NCI-H2227 treated with DMSO at 0.1 percent for 48 hours (cell line): ENCODE measurements around the gene RIN3.
"Not testable (repeated sequence)": the region's sequence is repeated elsewhere in the genome, so short reads cannot be mapped to it uniquely, and the experiment has no call there.

ENCODE experiments used
- DNase-seq: peaks from one replicate; lab custom pipeline; 2025; lab: John Stamatoyannopoulos, UW

Gene RIN3

DNA sequence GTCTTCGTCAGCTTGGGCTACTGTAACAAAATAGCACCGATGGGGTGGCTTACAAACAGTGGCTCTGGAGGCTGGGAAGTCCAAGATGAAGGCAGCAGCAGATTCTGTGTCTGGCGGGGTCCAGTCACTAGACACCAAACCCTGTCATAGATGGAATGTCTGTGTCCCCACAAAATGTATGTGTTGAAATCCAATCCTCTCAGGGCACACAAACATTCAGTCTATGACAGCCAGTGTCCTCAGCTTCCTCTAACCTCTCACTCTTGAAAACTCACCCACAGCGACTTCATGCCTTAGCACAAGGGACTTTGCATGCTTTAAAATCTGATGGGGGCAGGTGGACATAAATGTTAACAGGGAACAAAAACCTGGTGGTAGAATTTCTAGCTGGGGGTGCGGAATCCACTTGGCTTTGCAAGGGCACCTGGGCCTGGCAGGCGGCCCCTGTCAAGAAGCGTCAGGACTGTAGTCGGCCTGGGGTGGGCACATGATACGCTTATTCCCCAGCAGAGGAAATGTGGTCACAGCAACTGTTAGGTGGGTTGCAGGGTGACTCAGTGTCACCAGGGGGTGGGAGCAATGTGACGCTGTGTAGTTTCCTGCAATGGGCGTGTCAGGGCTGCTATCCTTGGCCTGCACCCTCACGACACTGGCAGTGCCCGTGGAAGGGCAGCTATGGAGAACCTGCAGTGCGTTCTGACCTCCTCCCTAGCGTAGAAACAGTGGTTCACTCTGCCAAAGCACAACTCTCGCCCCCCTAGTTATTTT lies 17.7 kb downstream of the RIN3 start:
- DNase-seq: no peak

- DNase-seq: no peak
Observed at GRCh38 chr14:92532490-92533163, 19.0 kb downstream of the RIN3 start.

DNA sequence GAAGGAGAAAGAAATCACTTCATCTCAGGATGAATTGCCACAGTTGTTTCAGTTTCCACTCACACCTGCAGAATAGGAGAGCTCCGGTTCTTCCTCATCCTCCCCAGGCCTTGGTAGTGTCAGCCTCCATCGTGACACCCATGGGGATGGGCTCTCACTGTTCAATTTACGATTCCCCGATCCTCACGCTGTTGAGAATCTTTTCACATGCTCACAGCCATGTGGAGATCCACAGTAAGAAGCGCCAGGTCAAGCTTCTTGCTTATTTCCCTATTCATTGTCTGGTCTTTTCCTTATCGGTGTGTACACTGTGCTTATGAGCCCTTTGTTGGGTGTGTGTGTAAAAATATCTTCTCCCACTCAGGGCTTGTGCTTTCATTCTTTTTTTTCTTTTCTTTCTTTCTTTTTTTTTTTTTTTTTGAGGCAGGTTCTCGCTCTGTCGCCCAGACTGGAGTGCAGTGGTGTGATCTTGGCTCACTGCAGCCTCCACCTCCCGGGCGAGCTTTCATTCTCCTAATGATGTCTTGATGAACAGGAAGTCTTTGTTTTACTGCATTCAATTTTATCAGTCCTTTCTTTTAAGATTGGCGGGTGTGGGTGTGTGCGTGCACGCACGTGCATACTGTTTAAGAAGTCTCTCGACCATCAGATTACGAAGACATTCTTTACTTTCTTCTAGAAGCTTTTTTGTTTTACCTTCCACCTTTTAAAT lies 21.5 kb downstream of the RIN3 start:
- DNase-seq: no peak

GRCh38 chr14:92536231-92536630 lies 22.6 kb downstream of the RIN3 start:
- DNase-seq: not testable (repeated sequence)

GRCh38 chr14:92538412-92538985 lies 24.9 kb downstream of the RIN3 start:
- no peak for DNase-seq

GRCh38 chr14:92539419-92539818 lies 25.8 kb downstream of the RIN3 start:
- DNase-seq: no peak

- DNase-seq: no peak
Observed at GRCh38 chr14:92539875-92540274, 26.3 kb downstream of the RIN3 start.

GRCh38 chr14:92540472-92541048 lies 27.0 kb downstream of the RIN3 start:
- DNase-seq: no peak

- DNase-seq: no peak
Observed at GRCh38 chr14:92542766-92543554, 29.4 kb downstream of the RIN3 start.

DNA sequence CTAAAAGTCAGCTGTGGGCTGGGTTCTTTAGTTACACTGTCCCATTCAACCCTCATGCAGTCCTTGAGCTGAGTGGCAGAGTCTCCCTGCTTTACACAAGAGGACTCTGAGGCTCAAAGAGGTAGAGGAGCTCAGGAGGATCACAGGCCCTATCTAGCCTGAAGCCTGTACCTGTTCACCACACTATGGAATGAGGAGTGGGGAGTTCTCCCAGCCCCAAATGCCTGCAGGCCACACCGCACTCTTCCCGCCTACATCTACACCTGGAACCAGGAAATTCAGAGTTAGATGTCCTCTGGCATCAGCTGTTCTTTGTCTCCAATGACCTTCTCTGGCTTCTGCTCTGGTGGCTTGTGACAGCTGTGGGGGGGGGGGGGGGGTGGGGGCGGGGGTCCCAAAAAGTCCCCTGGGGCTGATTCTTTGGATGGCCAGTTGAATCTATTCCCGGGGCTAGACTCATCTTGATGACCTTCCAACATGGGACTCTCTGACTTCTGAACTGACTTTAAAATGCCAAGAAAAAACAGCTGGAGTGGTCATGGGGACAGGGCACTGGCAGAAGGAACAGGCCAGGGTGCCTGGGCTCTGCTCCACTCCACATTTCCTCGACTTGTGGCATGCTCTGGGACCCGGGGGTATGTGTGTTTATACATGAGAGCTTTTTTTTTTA lies 30.6 kb downstream of the RIN3 start:
- DNase-seq: no peak

DNA sequence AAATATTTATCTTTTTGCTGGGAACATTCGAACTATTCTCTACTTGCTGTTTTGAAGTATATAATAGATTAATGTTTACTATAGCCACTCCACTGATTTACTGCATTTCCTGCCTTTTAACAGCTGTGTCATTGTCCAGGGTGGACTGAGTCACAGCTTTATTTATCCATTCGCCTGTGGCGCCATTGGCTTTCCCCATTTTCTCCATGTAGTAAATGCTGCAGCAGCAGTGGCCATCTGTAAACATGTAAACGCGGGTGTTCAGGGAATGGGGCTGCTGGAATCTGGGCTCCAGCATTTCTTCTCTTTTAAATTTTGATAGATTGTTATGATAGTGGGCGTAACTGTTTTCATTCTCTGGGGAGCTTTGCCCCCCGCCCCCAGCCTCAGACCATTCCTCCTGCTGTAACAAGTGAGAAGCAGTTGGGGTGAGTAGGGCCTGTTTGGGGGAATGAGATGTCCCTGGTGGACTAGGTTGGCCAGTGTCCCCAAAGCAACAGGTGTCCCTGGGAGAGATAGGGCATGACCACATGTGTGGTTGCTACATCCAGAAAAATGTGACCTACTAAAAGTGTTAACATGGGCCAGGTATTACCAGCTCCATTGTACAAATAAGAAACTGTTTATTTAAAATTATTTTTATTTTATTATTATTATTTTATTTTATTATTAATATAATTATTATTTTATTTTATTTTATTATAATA lies 32.9 kb downstream of the RIN3 start:
- no peak for DNase-seq

GRCh38 chr14:92549105-92549858 lies 35.7 kb downstream of the RIN3 start:
- DNase-seq: no peak

GRCh38 chr14:92549859-92550230 lies 36.3 kb downstream of the RIN3 start:
- DNase-seq: peak; percentile 5

DNA sequence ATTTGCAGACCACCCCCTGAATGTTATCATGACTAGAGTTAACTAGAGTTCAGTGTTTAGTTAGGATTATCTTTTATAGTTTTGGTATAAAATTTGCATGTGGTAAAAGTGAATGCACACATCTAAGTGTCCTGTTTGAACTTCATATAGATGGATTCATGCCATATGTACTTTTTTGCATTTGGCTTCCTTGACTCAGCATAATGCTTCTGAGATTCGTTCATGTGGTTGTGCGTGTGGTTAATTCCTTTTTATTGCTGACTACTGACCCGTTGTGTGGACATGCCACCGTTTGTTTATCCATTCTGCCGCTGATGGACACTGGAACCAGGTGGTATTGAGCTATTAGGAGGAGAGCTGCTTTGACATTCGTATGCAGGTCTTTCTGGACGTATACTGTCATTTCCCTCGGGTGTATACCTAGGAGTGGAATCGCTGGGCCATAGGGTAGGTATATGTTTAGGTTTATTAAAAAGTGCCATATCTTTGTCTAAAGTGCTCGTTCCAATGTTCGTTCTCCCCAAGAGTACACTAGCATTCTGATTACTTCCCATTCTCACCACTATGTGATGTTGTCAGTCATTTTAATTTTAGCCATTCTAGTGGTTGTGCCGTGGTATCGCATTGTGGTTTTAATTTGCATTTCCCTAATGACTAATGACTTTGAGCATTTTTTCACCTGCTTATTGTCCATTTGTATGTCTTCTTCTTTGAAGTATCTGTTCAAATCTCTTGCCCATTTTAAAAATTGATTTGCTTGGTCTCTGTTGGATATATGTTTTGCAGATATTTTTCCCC lies 37.7 kb downstream of the RIN3 start:
- no peak for DNase-seq

DNA sequence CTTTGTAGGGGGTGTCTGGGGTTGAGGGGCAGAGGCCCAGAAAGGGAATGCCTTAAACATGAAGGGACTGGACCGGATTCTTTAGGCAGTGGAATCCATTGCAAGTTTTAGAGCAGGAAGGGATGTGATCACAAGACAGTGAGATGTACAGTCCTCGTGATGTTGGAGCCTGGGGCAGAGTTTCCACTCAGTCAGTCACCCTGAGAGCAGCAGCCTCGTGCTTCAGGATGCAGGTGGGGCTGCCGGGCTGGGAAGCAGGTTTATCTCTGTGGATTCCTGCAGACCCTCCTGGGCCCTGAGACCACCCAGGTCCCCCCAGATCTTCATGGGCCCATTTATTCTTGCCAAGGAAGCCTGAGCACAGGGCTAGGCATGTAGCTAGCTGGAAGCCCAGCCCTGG lies 38.5 kb downstream of the RIN3 start:
- DNase-seq: no peak

- no peak for DNase-seq
Observed at GRCh38 chr14:92553438-92553837, 39.9 kb downstream of the RIN3 start.

DNA sequence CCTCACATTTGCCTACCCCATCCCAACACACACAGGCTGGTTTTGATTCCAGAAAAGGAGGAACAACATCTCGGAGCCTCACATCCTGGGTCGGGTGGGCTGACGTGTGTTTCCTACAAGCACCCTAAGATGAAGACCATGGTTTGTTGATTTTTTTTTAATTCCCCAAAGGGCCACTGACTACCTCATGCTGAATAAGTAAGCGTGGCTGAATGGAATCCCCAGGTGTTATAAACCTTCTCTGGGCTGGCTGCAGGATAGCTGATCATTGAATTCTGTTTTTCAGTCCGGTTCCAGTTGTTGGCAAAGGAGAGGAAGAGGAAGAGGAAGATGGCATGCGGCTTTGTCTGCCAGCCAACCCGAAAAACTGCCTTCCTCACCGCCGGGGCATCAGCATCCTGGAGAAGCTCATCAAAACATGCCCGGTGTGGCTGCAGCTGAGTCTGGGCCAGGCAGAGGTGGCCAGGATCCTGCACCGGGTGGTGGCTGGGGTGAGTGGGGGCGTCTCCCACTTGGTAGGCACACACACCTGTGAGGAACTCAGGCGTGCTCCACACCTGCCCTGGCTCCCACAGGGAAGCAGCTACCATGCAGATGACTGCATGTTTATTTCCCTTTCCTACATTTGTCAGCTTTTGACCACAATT lies 42.0 kb downstream of the RIN3 start:
- no peak for DNase-seq

DNA sequence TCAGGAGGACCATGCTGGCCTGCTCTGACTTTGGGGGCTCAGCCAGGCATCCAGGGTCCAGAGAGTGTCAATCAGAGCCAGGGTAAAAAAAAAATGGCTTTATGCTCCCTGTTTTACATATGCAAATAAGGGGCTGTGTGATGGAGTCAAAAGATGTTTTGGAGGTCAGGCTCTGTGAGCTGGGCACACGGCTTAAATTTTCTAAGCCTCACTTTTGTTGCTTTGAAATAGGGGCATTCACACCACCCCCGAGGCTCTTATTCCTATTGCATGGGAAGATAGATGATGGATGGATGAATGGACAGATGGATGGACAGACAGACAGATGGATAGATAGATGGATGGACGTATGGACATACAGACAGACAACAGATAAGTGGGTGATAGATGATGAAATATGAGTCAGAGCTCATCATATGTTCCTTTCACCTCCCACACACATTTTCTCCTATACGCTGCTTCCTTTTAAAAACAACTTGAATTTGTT lies 42.7 kb downstream of the RIN3 start:
- DNase-seq: no peak
